Skin epidermis (tissue), 12 donors: ENCODE measurements around the gene POLR1E.

ENCODE experiments used
- H3K27ac ChIP-seq, 21 experiments: fragments of 200-600 bp; sonication (generic) in 11 of 21; one replicate each; pipeline ENCODE4 v1.5.0; 2020; ENCODE audit warnings: mild to moderate bottlenecking in 3 of 21, inconsistent platforms in 2 of 21, moderate library complexity in 2 of 21
- H3K4me3 ChIP-seq, 7 experiments: fragments of 200-600 bp; sonication (generic) in 2 of 7; one replicate each; pipeline ENCODE4 v1.5.0; 2020; ENCODE audit warnings: inconsistent platforms in 2 of 7, mild to moderate bottlenecking in 2 of 7, moderate library complexity in 1 of 7

Gene POLR1E

DNA sequence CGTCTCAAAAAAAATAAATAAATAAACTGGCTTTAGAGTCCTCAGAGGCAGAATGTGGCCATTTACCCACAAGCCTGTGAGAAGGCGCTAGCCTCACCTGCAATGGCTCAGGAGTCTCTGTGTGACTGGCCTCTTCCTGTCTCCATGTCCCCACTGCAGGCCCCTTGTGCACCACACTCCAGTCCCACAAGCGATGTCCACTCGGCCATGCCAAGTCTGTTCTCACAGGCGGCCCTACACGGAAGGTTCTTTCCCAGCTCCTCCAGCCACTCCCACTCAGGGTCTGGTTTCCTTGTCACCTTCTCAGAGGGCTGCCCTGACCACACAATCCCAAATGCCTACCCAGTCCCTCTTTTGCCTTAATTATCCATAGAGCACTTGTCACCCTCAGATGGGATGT is 38.2 kb downstream of the POLR1E start:
- Histone ChIP-seq H3K4me3 (no peak overlapping the region), H3K27ac (no peak overlapping the region)

DNA sequence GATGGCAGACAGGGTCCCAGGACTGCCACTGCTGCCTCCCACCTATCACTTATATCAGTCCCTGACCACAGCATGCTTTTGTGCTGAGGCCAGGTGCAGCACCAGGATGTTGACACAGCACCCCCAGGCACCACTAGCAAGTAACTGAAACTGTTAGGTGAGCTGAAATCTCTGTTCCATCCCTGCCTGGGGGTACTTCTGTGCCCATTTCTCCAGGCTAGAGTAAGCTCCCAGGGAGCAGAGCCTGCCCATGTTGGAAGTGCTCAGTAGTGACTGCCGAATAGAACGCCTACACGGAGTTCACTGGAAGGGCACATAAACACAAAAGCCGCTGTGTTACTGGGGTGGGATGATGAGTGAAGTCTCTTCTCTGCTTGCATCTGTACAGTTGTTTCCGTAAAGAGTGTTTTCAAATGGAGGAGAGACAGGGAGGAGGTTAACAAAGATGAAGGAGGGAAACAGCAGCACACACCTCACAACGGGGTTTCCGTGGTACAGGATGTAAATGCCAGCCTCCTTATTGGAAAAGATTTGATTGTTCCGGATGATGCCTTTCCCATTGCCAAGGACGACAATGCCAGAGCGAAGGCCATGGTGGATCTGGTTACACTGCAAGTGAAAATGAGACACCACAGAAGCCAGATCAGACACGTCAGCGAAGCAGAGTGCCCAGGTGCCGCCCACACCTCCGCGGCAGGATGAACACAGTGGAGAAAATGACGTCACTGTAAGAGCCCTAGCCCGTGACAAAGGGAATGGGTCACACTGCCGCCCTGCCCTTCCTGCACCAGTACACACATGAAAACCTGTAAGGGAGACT is 43.1 kb downstream of the POLR1E start:
- H3K4me3 ChIP-seq: no peak overlapping the region
- peak overlapping the region in 13 of 21 experiments; percentile 2 to 77 (median 58) for H3K27ac ChIP-seq

DNA sequence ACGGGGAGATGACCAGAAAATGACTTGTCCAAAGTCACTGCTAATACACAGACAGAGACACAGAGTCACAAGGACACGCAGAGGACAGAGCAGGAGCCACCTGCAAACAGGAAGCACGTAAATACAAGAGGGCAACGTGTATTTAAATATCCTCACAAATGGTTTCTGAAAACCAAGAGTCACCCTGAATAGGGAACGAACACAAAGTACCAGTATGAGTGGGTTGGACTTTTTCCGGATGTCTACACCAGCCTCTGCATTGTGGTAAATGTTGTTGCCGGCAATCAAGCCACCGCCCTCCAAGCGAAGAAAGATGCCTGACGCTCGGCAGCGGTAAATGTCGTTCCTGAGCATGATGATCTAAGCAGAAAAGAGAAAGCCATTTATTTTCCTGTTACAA is 46.0 kb downstream of the POLR1E start:
- H3K4me3 ChIP-seq: no peak overlapping the region
- peak overlapping the region in 7 of 21 experiments; percentile 6 to 70 (median 30) for H3K27ac ChIP-seq

DNA sequence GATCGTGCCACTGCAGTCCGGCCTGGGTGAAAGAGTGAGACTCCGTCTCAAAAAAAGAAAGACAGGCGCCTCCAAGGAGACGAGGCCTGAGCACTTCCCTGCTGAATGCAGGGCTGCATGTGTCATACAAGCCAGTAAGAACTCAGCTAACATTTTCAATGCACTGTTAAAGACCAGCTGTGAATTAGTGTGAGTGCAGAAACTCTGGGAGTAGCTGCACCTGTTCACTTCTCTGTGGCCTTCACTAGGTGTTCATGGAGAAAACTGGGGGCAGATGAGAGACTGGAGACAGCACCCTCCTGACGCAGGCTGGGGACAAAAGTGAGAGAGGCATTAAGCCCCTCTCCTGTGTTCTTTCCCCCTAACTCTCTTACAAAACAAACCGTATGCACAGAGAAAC is 48.7 kb downstream of the POLR1E start:
- Histone ChIP-seq H3K27ac (no peak overlapping the region), H3K4me3 (no peak overlapping the region)

DNA sequence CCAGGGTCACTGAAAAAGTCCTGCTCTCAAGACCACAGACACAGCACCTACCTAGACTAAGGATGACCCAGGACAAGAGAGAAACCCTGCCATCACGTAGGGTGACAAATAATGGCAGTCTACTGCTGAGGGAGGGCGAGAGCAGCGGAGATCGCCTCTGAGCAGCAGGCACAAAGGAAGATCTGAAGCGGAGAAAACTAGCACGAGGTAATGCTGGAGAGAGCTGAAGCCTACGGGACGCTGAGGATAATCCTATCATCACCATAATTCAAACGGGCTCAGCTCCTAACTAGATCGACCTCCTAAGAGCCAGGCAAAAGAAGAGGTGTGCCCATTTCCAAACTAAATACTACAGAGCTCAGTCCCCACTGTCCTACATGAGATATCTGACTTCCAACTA is 49.2 kb downstream of the POLR1E start:
- Histone ChIP-seq H3K27ac (no peak overlapping the region), H3K4me3 (no peak overlapping the region)

DNA sequence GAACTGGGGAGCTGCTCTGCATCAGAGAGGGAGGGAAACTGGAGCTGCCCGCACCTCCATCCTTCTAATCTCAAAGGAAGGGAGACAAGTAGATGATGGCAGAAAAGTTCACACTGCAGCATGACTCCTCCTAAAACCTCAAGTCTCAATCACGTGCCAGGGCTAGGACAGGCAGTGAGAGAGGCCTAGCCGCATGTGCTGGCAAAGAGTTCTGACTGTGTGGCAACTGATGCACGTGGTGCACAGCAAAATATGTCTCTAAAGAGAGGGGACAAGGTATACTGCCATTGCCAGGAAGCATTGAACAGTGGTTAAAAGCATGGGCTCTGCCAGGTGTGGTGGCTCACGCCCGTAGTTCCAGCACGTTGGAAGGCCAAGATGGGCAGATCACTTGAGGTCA is 52.4 kb downstream of the POLR1E start:
- no peak overlapping the region for H3K4me3 ChIP-seq
- H3K27ac ChIP-seq: no peak overlapping the region

DNA sequence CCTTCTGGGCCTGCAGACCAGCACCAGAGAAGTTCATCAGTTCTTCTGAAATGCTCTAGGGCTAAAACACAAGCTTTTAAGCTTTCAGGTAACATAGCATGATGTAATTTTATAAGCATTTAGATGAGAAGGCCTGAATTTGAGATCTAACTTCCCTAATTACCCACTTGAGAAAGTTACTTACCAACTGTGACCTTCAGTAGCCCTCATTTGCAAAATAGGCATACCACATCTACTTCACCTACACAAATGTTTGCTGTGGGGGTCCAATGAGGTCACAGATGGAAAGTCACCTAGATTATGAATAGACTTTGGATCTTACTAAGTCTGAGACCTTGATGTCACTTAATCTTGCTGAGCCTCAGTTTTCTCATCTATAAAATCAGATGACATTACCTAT is 53.9 kb downstream of the POLR1E start:
- Histone ChIP-seq H3K4me3 (no peak overlapping the region), H3K27ac (no peak overlapping the region)

DNA sequence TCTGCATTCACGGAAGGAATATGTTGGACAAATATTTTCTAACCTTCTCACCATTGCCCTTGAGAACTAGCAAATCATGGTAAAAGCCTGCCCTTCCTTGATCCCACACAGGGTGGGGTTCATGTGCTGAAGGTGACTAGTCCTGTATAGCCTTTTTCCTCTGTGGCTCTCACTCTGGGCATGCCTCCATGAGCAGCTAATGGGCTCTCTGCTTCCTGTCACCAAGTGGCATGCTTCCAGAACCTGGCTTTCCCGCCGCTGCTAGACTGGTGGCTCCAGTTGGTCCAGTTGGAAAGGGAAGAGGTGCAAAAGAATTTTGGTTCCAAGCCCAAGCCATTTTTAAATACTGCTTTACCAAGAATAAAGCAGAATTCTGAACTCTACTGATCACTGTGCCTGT is 54.9 kb downstream of the POLR1E start:
- Histone ChIP-seq H3K27ac (peak overlapping the region in 2 of 21 experiments; percentile 17 to 74), H3K4me3 (no peak overlapping the region)

DNA sequence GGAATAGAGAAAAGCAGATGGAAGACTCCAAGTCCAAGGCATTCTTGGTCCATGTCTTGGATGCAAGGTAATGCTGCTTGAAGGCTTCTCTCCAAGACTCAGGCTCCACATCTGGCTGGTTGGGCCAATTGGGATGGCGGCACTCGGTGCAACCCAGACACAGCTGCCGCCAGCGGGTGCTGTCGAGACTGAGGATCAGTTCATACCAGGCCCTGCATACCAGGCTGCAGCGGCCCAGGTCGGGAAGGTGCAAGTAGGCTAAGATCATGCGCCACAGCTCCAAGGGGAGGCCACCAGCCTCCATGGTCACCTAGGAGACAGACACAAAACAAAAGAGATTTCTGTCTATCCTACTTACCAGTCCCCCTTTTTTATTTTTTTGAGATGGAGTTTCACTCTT is 55.7 kb downstream of the POLR1E start:
- H3K4me3 ChIP-seq: no peak overlapping the region
- H3K27ac ChIP-seq: no peak overlapping the region

DNA sequence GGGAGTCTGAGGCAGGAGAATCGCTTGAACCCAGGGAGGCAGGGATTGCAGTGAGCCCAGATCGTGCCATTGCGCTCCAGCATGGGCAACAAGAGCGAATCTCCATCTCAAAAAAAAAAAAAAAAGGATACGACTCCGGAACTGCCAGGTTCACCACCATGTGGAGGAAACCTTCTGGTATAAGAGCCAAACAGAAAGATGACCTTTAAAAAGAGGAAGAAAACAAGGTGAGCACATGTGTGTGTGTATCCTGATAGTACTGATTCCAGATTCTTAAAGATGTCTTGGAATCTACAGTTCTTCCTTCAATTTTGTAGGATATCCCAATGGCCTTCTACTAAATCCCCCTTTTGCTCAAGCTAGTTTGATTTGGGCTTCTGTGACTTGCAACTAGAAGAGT is 56.7 kb downstream of the POLR1E start:
- no peak overlapping the region for H3K27ac ChIP-seq
- no peak overlapping the region for H3K4me3 ChIP-seq

DNA sequence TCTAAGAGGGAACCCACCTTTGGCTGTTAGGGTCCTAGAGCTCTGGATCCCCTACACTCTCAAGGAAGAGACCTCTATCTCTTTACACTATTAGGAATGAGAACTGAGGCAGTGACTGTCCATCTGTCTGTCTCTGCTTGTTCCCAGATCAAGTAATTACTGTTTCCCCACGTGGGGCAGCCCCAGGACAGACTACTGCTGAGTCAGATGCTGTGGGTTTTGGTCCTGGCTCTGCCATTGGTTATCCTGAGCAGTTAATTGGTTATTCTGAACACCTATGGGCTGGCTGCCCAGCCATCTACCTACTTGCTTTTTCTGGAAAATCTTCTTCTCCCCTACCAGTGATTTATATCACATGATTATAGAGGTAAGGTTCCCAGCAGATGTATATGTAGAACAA is 57.1 kb downstream of the POLR1E start:
- no peak overlapping the region for H3K4me3 ChIP-seq
- H3K27ac ChIP-seq: no peak overlapping the region

DNA sequence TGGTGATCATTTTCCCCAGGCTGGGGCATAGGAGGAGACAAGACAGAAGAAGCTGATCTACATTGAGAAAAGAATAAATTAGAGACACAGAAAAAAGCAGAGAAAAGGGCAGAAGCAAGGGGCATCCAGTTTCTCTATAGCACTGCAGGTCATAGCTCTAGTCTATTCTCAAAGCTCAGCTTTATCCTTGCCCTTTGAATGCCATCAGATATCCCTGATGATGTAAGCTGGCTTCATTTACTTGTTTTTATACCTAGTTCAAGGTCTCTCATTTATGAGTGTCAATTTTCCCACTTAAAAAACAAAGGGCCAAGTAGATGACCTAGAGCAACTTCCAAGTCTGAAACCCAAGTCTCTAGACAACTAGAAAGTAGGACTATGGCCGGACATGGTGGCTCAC is 57.7 kb downstream of the POLR1E start:
- Histone ChIP-seq H3K4me3 (no peak overlapping the region), H3K27ac (no peak overlapping the region)

DNA sequence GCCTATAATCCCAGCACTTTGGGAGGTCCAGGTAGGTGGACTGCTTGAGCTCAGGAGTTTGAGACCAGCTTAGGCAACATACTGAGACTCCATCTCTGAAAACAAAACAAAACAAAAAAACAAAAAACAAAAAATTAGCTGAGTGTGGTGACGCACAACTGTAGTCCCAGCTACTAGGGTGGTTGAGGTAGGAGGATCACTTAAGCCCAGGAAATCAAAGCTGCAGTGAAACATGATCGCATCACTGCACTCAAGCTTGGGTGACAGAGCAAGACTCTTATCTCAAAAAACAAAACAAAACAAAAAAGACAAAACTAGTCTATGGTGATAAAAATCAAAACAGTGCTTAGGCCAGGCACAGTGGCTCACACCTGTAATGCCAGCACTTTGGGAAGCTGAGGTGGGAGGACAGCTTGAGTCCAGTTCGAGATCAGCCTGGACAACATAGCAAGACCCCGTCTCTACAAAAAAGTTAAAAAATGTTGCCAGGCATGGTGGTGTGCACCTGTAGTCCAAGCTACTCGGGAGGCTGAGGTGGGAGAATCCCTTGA is 61.7 kb downstream of the POLR1E start:
- Histone ChIP-seq H3K27ac (no peak overlapping the region), H3K4me3 (no peak overlapping the region)

DNA sequence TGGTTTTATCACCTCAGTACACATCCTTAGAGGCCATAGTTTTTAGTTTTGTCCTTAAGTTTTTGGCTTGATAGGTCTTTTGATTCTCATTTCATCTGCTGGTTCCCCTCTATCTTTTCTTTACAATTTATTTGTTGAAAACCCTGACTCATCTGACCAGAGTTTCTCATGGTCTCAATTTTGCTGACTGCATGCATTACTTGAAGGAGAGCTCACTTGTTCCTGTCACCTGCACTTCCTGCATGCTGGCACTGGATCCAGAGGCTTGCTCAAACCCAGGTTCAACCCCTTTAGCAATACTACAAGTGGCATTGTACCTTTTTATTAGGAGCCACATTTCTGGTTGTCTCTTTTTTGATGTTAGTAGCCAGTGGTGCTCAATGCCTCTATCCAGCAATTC is 63.8 kb downstream of the POLR1E start:
- Histone ChIP-seq H3K4me3 (no peak overlapping the region), H3K27ac (no peak overlapping the region)

DNA sequence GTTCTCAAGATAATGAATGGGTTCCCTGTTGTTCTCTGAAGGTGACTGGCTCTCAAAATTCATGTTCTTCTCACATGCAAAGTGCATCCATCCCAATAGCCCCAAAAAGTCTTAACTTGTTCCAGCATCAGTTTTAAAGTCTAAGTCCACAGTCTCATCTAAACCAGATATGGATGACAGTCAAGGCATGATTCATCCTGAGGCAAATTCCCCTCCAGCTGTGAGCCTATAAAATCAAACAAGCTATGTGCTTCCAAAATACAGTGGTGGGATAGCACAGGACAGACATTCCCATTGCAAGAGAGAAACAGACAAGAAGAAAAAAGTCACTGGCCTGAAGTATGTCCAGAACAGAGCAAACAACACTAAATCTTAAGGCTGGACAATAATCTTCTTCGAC is 65.0 kb downstream of the POLR1E start:
- Histone ChIP-seq H3K27ac (peak overlapping the region in 4 of 21 experiments; percentile 12 to 76 (median 42)), H3K4me3 (no peak overlapping the region)

DNA sequence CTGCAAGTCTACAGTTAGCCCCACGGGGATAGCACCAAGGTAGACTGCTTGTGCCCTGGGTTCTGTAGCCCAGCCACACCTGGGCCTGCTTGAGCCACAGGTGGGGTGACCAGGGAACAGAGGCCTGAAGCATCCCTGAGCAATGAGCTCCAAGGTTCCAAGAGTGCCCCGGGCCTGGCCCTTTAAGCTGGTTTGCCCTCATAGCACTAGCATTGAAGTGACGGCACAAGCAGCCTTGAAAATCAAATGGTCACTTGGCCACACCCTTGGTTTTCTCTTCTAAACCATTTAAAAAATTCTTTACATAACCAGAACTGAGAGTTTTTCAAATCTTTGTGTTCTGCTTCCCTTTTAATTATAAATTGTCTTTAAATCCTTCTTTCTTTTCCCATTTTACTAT is 65.7 kb downstream of the POLR1E start:
- peak overlapping the region in 5 of 21 experiments; percentile 1 to 76 (median 15) for H3K27ac ChIP-seq
- H3K4me3 ChIP-seq: no peak overlapping the region

DNA sequence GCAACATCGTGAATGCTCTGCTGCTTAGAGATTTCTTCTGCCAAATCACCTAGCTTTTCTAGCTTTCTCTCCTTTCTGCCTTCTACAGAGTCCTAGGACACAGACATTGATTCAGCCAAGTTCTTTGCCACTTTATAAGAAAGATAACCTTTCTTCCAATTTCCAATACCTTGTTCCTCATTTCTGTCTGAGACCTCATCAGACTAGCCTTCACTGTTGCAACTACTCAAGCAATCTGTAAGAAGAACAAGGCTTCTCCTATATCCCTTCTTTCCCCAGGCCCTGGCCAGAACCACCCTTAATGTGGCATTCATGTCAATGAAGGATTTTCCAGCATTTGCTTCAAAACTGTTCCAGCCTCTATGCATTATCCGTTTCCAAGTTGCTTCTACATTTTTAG is 66.1 kb downstream of the POLR1E start:
- Histone ChIP-seq H3K27ac (peak overlapping the region in 4 of 21 experiments; percentile 1 to 76 (median 14)), H3K4me3 (no peak overlapping the region)
